Stimulated activated naive B cell treated with anti-CD40 and anti-IgM and Interleukin-4, amounts not matched to agents 10 μg/mL and 1 μg/mL and 100 μg/mL, for 72 hours (primary cell): ENCODE measurements around the gene GJC1.
A peak's percentile ranks its signal among the peaks of the same experiment; 100 is the strongest.

ENCODE experiments used
- ATAC-seq, 2 donors: fragments of 150-1000 bp; cut with Tn5 transposase; replicated peaks; 2 replicates each; pipeline ENCODE4 v1.10.0; 2021; ENCODE audit warnings: moderate library complexity in 1 of 2
- DNase-seq: peaks from one replicate; pipeline ENCODE4 v3.0.0; 2021
- H3K27ac Mint-ChIP-seq: one replicate; pipeline ENCODE4 v1.8.0; 2022; ENCODE audit warnings: mild to moderate bottlenecking, mixed read lengths
- H3K27me3 Mint-ChIP-seq, 2 donors: one replicate each; pipeline ENCODE4 v1.8.0; 2022; ENCODE audit warnings: mixed read lengths in 2 of 2
- H3K36me3 Mint-ChIP-seq, 2 donors: one replicate each; pipeline ENCODE4 v1.8.0; 2022; ENCODE audit warnings: mixed read lengths in 2 of 2, mild to moderate bottlenecking in 1 of 2
- H3K4me1 Mint-ChIP-seq, 2 donors: one replicate each; pipeline ENCODE4 v1.8.0; 2022; ENCODE audit warnings: mixed read lengths in 2 of 2, mild to moderate bottlenecking in 1 of 2
- H3K4me3 Mint-ChIP-seq, 2 donors: one replicate each; pipeline ENCODE4 v1.8.0; 2022; ENCODE audit warnings: mild to moderate bottlenecking in 2 of 2, mixed read lengths in 2 of 2, moderate library complexity in 1 of 2
- H3K9me3 Mint-ChIP-seq, 2 donors: one replicate each; pipeline ENCODE4 v1.8.0; 2022; ENCODE audit warnings: mixed read lengths in 2 of 2, mild to moderate bottlenecking in 1 of 2

The GJC1 gene

GRCh38 chr17:44801880-44802279, 28.2 kb downstream of the GJC1 start:
- H3K4me1 Mint-ChIP-seq: no peaks in the 10 kb centered on the region
- no peak overlapping the region for H3K27ac Mint-ChIP-seq
- DNase-seq (no peak), ATAC-seq (no peak)
- no peaks in the 10 kb centered on the region for H3K36me3 Mint-ChIP-seq
- H3K27me3 Mint-ChIP-seq: no peaks in the 10 kb centered on the region
- no peak overlapping the region for H3K4me3 Mint-ChIP-seq
- no peaks in the 10 kb centered on the region for H3K9me3 Mint-ChIP-seq

- Mint-ChIP-seq H3K27ac (no peak overlapping the region), H3K27me3 (no peaks in the 10 kb centered on the region), H3K4me3 (no peak overlapping the region), H3K4me1 (peaks cover 0 to 5% of the 10 kb centered on the region in 2 donors), H3K36me3 (no peaks in the 10 kb centered on the region), H3K9me3 (no peaks in the 10 kb centered on the region)
- ATAC-seq (no peak), DNase-seq (no peak)
Observed at GRCh38 chr17:44798356-44798755, 31.7 kb downstream of the GJC1 start.

GRCh38 chr17:44797802-44798201, 32.3 kb downstream of the GJC1 start:
- no peaks in the 10 kb centered on the region for H3K36me3 Mint-ChIP-seq
- DNase-seq (no peak), ATAC-seq (no peak)
- no peak overlapping the region for H3K4me3 Mint-ChIP-seq
- no peaks in the 10 kb centered on the region for H3K27me3 Mint-ChIP-seq
- H3K4me1 Mint-ChIP-seq: peaks cover 0 to 5% of the 10 kb centered on the region in 2 donors
- no peaks in the 10 kb centered on the region for H3K9me3 Mint-ChIP-seq
- no peak overlapping the region for H3K27ac Mint-ChIP-seq

- no peak for ATAC-seq
- H3K27ac Mint-ChIP-seq: no peak overlapping the region
- no peaks in the 10 kb centered on the region for H3K27me3 Mint-ChIP-seq
Observed at GRCh38 chr17:44796731-44797130, 33.4 kb downstream of the GJC1 start.

GRCh38 chr17:44795928-44796327, 34.2 kb downstream of the GJC1 start:
- H3K4me1 Mint-ChIP-seq: peaks cover 0 to 5% of the 10 kb centered on the region in 2 donors
- no peak for ATAC-seq
- H3K27ac Mint-ChIP-seq: no peak overlapping the region
- H3K36me3 Mint-ChIP-seq: no peaks in the 10 kb centered on the region
- no peak overlapping the region for H3K4me3 Mint-ChIP-seq
- no peaks in the 10 kb centered on the region for H3K9me3 Mint-ChIP-seq
- no peak for DNase-seq
- no peaks in the 10 kb centered on the region for H3K27me3 Mint-ChIP-seq

More at GRCh38 chr17:44796731-44797130, 33.4 kb downstream of the GJC1 start:
- Mint-ChIP-seq H3K4me3 (no peak overlapping the region), H3K4me1 (peaks cover 0 to 5% of the 10 kb centered on the region in 2 donors), H3K36me3 (no peaks in the 10 kb centered on the region), H3K9me3 (no peaks in the 10 kb centered on the region)
- no peak for DNase-seq

- Mint-ChIP-seq H3K9me3 (no peaks in the 10 kb centered on the region), H3K36me3 (no peaks in the 10 kb centered on the region), H3K27ac (no peak overlapping the region), H3K27me3 (no peaks in the 10 kb centered on the region), H3K4me1 (peaks cover 0 to 5% of the 10 kb centered on the region in 2 donors), H3K4me3 (no peak overlapping the region)
- DNase-seq: no peak
- ATAC-seq: no peak
Observed at GRCh38 chr17:44795421-44795820, 34.7 kb downstream of the GJC1 start.

GRCh38 chr17:44794851-44795413, 35.2 kb downstream of the GJC1 start:
- no peaks in the 10 kb centered on the region for H3K9me3 Mint-ChIP-seq
- DNase-seq: no peak
- H3K4me1 Mint-ChIP-seq: peaks cover 0 to 5% of the 10 kb centered on the region in 2 donors
- ATAC-seq: peak in 1 of 2 donors; percentile 46
- no peaks in the 10 kb centered on the region for H3K27me3 Mint-ChIP-seq
- no peaks in the 10 kb centered on the region for H3K36me3 Mint-ChIP-seq
- H3K27ac Mint-ChIP-seq: no peak overlapping the region
- no peak overlapping the region for H3K4me3 Mint-ChIP-seq

GRCh38 chr17:44793885-44794842, 35.9 kb downstream of the GJC1 start:
- Mint-ChIP-seq H3K27ac (no peak overlapping the region), H3K36me3 (no peaks in the 10 kb centered on the region), H3K4me1 (peaks cover 0 to 5% of the 10 kb centered on the region in 2 donors)

GRCh38 chr17:44792276-44792675, 37.8 kb downstream of the GJC1 start:
- Mint-ChIP-seq H3K9me3 (no peaks in the 10 kb centered on the region), H3K4me1 (peaks cover 0 to 5% of the 10 kb centered on the region in 2 donors), H3K27me3 (peaks cover 0 to 12% of the 10 kb centered on the region in 2 donors), H3K27ac (no peak overlapping the region), H3K4me3 (no peak overlapping the region), H3K36me3 (no peaks in the 10 kb centered on the region)
- ATAC-seq (no peak), DNase-seq (no peak)

More at GRCh38 chr17:44793885-44794842, 35.9 kb downstream of the GJC1 start:
- Mint-ChIP-seq H3K4me3 (no peak overlapping the region), H3K9me3 (no peaks in the 10 kb centered on the region), H3K27me3 (no peaks in the 10 kb centered on the region)
- ATAC-seq (no peak), DNase-seq (no peak)

- Mint-ChIP-seq H3K27ac (no peak overlapping the region), H3K27me3 (peaks cover 5 to 29% of the 10 kb centered on the region in 2 donors), H3K4me3 (no peak overlapping the region), H3K9me3 (no peaks in the 10 kb centered on the region), H3K36me3 (no peaks in the 10 kb centered on the region), H3K4me1 (no peaks in the 10 kb centered on the region)
- DNase-seq: no peak
- no peak for ATAC-seq
Observed at GRCh38 chr17:44788139-44788538, 41.9 kb downstream of the GJC1 start.

GRCh38 chr17:44787271-44787940, 42.7 kb downstream of the GJC1 start:
- H3K4me3 Mint-ChIP-seq: no peak overlapping the region
- H3K4me1 Mint-ChIP-seq: no peaks in the 10 kb centered on the region
- peaks cover 5 to 29% of the 10 kb centered on the region in 2 donors for H3K27me3 Mint-ChIP-seq
- no peaks in the 10 kb centered on the region for H3K9me3 Mint-ChIP-seq
- ATAC-seq (no peak), DNase-seq (no peak)
- no peak overlapping the region for H3K27ac Mint-ChIP-seq
- H3K36me3 Mint-ChIP-seq: no peaks in the 10 kb centered on the region

GRCh38 chr17:44786551-44787081, 43.5 kb downstream of the GJC1 start:
- ATAC-seq (no peak), DNase-seq (no peak)
- Mint-ChIP-seq H3K4me3 (no peak overlapping the region), H3K4me1 (no peaks in the 10 kb centered on the region), H3K27me3 (peaks cover 5 to 29% of the 10 kb centered on the region in 2 donors), H3K27ac (no peak overlapping the region), H3K36me3 (no peaks in the 10 kb centered on the region), H3K9me3 (no peaks in the 10 kb centered on the region)

- H3K27ac Mint-ChIP-seq: no peak overlapping the region
- DNase-seq: no peak
- H3K4me1 Mint-ChIP-seq: no peaks in the 10 kb centered on the region
- no peaks in the 10 kb centered on the region for H3K9me3 Mint-ChIP-seq
- H3K36me3 Mint-ChIP-seq: no peaks in the 10 kb centered on the region
- H3K27me3 Mint-ChIP-seq: peaks cover 5 to 31% of the 10 kb centered on the region in 2 donors
- no peak for ATAC-seq
- no peak overlapping the region for H3K4me3 Mint-ChIP-seq
Observed at GRCh38 chr17:44785921-44786320, 44.2 kb downstream of the GJC1 start.

- H3K27ac Mint-ChIP-seq: no peak overlapping the region
- H3K27me3 Mint-ChIP-seq: peaks cover 16 to 52% of the 10 kb centered on the region in 2 donors
- no peak for ATAC-seq
- H3K4me1 Mint-ChIP-seq: peaks cover 8 to 12% of the 10 kb centered on the region in 2 donors
- no peak for DNase-seq
- H3K36me3 Mint-ChIP-seq: no peaks in the 10 kb centered on the region
- H3K9me3 Mint-ChIP-seq: no peaks in the 10 kb centered on the region
- no peak overlapping the region for H3K4me3 Mint-ChIP-seq
Observed at GRCh38 chr17:44782326-44782850, 47.7 kb downstream of the GJC1 start.
